NCI-H1930 (cell line): Measurements from ENCODE around the gene TMX1.
A peak's percentile ranks its signal among the peaks of the same experiment; 100 is the strongest.

ENCODE experiments used
- DNase-seq, 2 experiments: peaks; one replicate each; lab custom pipeline; 2025; lab: John Stamatoyannopoulos, UW

TMX1 gene

GRCh38 chr14:51242545-51243490 is 2.8 kb downstream of the TMX1 start:
- DNase-seq, result no peak

GRCh38 chr14:51244591-51244990 is 4.5 kb downstream of the TMX1 start:
- no peak for DNase-seq

- no peak for DNase-seq
These were observed 6.0 kb downstream of the TMX1 start for GRCh38 chr14:51246032-51246431.

GRCh38 chr14:51248016-51248987 is 8.3 kb downstream of the TMX1 start:
- no peak for DNase-seq

- DNase-seq, result no peak
These were observed 11.4 kb downstream of the TMX1 start for GRCh38 chr14:51251486-51251885.

GRCh38 chr14:51253880-51254279 is 13.8 kb downstream of the TMX1 start:
- no peak for DNase-seq

GRCh38 chr14:51258280-51258679 is 18.2 kb downstream of the TMX1 start:
- no peak for DNase-seq

GRCh38 chr14:51258788-51259187 is 18.7 kb downstream of the TMX1 start:
- DNase-seq, result no peak

GRCh38 chr14:51260225-51260624 is 20.2 kb downstream of the TMX1 start:
- DNase-seq, result no peak

GRCh38 chr14:51261151-51261550 is 21.1 kb downstream of the TMX1 start:
- no peak for DNase-seq

GRCh38 chr14:51262868-51263267 is 22.8 kb downstream of the TMX1 start:
- no peak for DNase-seq

- DNase-seq, result no peak
These were observed 29.6 kb downstream of the TMX1 start for GRCh38 chr14:51269634-51270033.

GRCh38 chr14:51276605-51277004 is 36.6 kb downstream of the TMX1 start:
- no peak for DNase-seq

GRCh38 chr14:51277753-51278415 is 37.8 kb downstream of the TMX1 start:
- no peak for DNase-seq

GRCh38 chr14:51282517-51282916 is 42.5 kb downstream of the TMX1 start:
- peak; percentile 43 to 45 for DNase-seq

- peak; percentile 34 to 63 for DNase-seq
These were observed 43.5 kb downstream of the TMX1 start for GRCh38 chr14:51283402-51284085.

GRCh38 chr14:51284241-51284640 is 44.2 kb downstream of the TMX1 start:
- DNase-seq, result no peak

GRCh38 chr14:51285120-51285519 is 45.1 kb downstream of the TMX1 start:
- DNase-seq, result no peak

GRCh38 chr14:51289169-51289568 is 49.1 kb downstream of the TMX1 start:
- no peak for DNase-seq

- DNase-seq, result no peak
These were observed 50.1 kb downstream of the TMX1 start for GRCh38 chr14:51290132-51290531.

GRCh38 chr14:51291016-51291415 is 51.0 kb downstream of the TMX1 start:
- no peak for DNase-seq
